Activated CD8-positive, alpha-beta T cell treated with anti-CD3 and anti-CD28 coated beads for 36 hours (primary cell): ENCODE measurements around the gene STYXL2. TPM values are rescaled to one million over a fixed set of nuclear protein-coding genes. Genes with fewer than 3 reads are reported as not detected.

Experiments
- ATAC-seq: fragments of 200-7000 bp; cut with Tn5 transposase; one replicate; pipeline ENCODE4 v1.10.0; 2021; ENCODE audit warnings: mild to moderate bottlenecking, moderate library complexity
- CTCF ChIA-PET: fragments of 350-600 bp; sonication (Branson Sonifier 250); formaldehyde crosslinking; loops from one replicate; lab custom pipeline; 2021; ENCODE audit warnings: antibody characterized with exemption; lab: Charles Lee
- POLR2A ChIA-PET: fragments of 350-600 bp; sonication (Branson Sonifier 250); formaldehyde crosslinking; loops from one replicate; lab custom pipeline; 2021; ENCODE audit warnings: antibody characterized with exemption; lab: Charles Lee
- DNase-seq: peaks from one replicate; pipeline ENCODE4 v3.0.0-alpha.2; 2020
- H3K27ac Mint-ChIP-seq: one replicate; pipeline ENCODE4 v1.8.0; 2021; ENCODE audit warnings: mild to moderate bottlenecking, mixed read lengths
- H3K27me3 Mint-ChIP-seq: one replicate; pipeline ENCODE4 v1.8.0; 2021; ENCODE audit warnings: mixed read lengths
- H3K36me3 Mint-ChIP-seq: one replicate; pipeline ENCODE4 v1.8.0; 2021; ENCODE audit warnings: low read depth, mixed read lengths
- H3K4me1 Mint-ChIP-seq: one replicate; pipeline ENCODE4 v1.8.0; 2021; ENCODE audit warnings: low read depth, mixed read lengths
- H3K4me3 Mint-ChIP-seq: one replicate; pipeline ENCODE4 v1.8.0; 2021; ENCODE audit warnings: mild to moderate bottlenecking, moderate library complexity, mixed read lengths
- H3K9me3 Mint-ChIP-seq: one replicate; pipeline ENCODE4 v1.8.0; 2021; ENCODE audit warnings: mixed read lengths
- CTCF ChIP-seq: fragments of 200-600 bp; IDR thresholded peaks from one replicate; pipeline ENCODE4 v1.8.0; 2022; ENCODE audit warnings: antibody characterized with exemption, mild to moderate bottlenecking
- intact Hi-C: fragments of 100-400 bp; cut with micrococcal nuclease; formaldehyde crosslinking; loops from one replicate; pipeline ENCODE4 v1.10.0; 2022
- total RNA-seq, 2 experiments: library from RNA; stranded (reverse); gene quantifications; one replicate each; pipeline ENCODE4 v1.2.3, GENCODE V29; 2021

The STYXL2 gene
- total RNA-seq, 2 experiments from 2014 or later, result not detected

- ChIA-PET CTCF (interaction anchor here (0.8 to 8.4 kb wide), 2 partner anchors 17 to 65 kb away, joined by 3 to 120 read pairs; no protein-coding TSS in a partner anchor), POLR2A (interaction anchor here (1.8 kb wide), 1 partner anchor 93 kb away, joined by 4 read pairs; the partner anchor contains the start of gene POU2F1)
- no peak for TF ChIP-seq CTCF
- intact Hi-C loops, result loop anchor here (5.0 kb wide), 1 partner anchor 60 kb away; no protein-coding TSS in a partner anchor
- no peaks in the 10 kb centered on the region for H3K36me3 Mint-ChIP-seq
- H3K4me3 Mint-ChIP-seq, result no peak overlapping the region
- no peak overlapping the region for H3K27ac Mint-ChIP-seq
- no peaks in the 10 kb centered on the region for H3K4me1 Mint-ChIP-seq
- ATAC-seq (no peak), DNase-seq (no peak)
- no peaks in the 10 kb centered on the region for H3K9me3 Mint-ChIP-seq
- peaks cover 12% of the 10 kb centered on the region for H3K27me3 Mint-ChIP-seq
Observed at GRCh38 chr1:167126811-167127210, 32.9 kb downstream of the STYXL2 start.

GRCh38 chr1:167127236-167127635, 33.4 kb downstream of the STYXL2 start:
- intact Hi-C loops, result loop anchor here (5.0 kb wide), 1 partner anchor 60 kb away; no protein-coding TSS in a partner anchor
- CTCF ChIA-PET, result interaction anchor here (0.8 to 8.4 kb wide), 3 partner anchors 17 to 92 kb away, joined by 3 to 120 read pairs (median 5); no protein-coding TSS in a partner anchor
- H3K36me3 Mint-ChIP-seq, result no peaks in the 10 kb centered on the region
- DNase-seq (no peak), ATAC-seq (no peak)
- no peak overlapping the region for H3K27ac Mint-ChIP-seq
- POLR2A ChIA-PET, result interaction anchor here (1.8 kb wide), 1 partner anchor 93 kb away, joined by 4 read pairs; the partner anchor contains the start of gene POU2F1
- peaks cover 12% of the 10 kb centered on the region for H3K27me3 Mint-ChIP-seq
- no peak overlapping the region for H3K4me3 Mint-ChIP-seq
- no peak for TF ChIP-seq CTCF
- no peaks in the 10 kb centered on the region for H3K4me1 Mint-ChIP-seq
- no peaks in the 10 kb centered on the region for H3K9me3 Mint-ChIP-seq

GRCh38 chr1:167127661-167128060, 33.8 kb downstream of the STYXL2 start:
- Mint-ChIP-seq H3K27ac (no peak overlapping the region), H3K9me3 (no peaks in the 10 kb centered on the region), H3K4me1 (no peaks in the 10 kb centered on the region), H3K36me3 (no peaks in the 10 kb centered on the region), H3K27me3 (peaks cover 12% of the 10 kb centered on the region), H3K4me3 (no peak overlapping the region)
- POLR2A ChIA-PET, result interaction anchor here (1.8 kb wide), 1 partner anchor 92 kb away, joined by 4 read pairs; the partner anchor contains the start of gene POU2F1
- intact Hi-C loops, result loop anchor here (5.0 kb wide), 1 partner anchor 60 kb away; no protein-coding TSS in a partner anchor
- no peak for DNase-seq
- ATAC-seq, result no peak
- CTCF ChIA-PET, result interaction anchor here (0.8 to 8.4 kb wide), 3 partner anchors 17 to 92 kb away, joined by 3 to 120 read pairs (median 5); no protein-coding TSS in a partner anchor
- TF ChIP-seq CTCF, result no peak

- peaks cover 12% of the 10 kb centered on the region for H3K27me3 Mint-ChIP-seq
- POLR2A ChIA-PET, result interaction anchor here (0.8 kb wide), 1 partner anchor 19 kb away, joined by 8 read pairs; no protein-coding TSS in a partner anchor
- no peak overlapping the region for H3K4me3 Mint-ChIP-seq
- no peak overlapping the region for H3K27ac Mint-ChIP-seq
- no peaks in the 10 kb centered on the region for H3K36me3 Mint-ChIP-seq
- CTCF ChIA-PET, result interaction anchor here (0.6 to 8.4 kb wide), 5 partner anchors 10 to 226 kb away, joined by 3 to 120 read pairs (median 4); no protein-coding TSS in a partner anchor
- DNase-seq (no peak), ATAC-seq (no peak)
- TF ChIP-seq CTCF, result no peak
- H3K4me1 Mint-ChIP-seq, result no peaks in the 10 kb centered on the region
- intact Hi-C loops, result loop anchor here (5.0 kb wide), 1 partner anchor 61 kb away; no protein-coding TSS in a partner anchor
- no peaks in the 10 kb centered on the region for H3K9me3 Mint-ChIP-seq
Observed at GRCh38 chr1:167128261-167129227, 34.7 kb downstream of the STYXL2 start.
